ENCODE results near the gene NEURL2.
"Not testable (repeated sequence)": the region's sequence is repeated elsewhere in the genome, so short reads cannot be mapped to it uniquely, and the experiment has no call there.

NEURL2 gene

DNA sequence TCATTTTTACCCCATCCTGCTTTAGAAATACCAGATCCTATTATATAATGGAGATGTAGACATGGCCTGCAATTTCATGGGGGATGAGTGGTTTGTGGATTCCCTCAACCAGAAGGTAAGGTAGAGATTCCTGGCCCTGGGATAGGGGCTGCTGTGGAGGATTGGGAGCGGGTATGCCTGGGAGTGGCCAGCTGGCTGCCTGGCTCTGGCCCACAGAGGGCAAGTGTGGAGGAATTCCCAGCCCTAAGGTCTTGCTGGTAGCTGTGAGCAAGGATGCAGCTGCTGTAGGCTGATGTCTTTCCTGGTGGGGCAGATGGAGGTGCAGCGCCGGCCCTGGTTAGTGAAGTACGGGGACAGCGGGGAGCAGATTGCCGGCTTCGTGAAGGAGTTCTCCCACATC lies 6.7 kb upstream of the NEURL2 start:
- no peak for DNase-seq

GRCh38 chr20:45897289-45897688 lies 6.3 kb upstream of the NEURL2 start:
- DNase-seq = no peak

DNA sequence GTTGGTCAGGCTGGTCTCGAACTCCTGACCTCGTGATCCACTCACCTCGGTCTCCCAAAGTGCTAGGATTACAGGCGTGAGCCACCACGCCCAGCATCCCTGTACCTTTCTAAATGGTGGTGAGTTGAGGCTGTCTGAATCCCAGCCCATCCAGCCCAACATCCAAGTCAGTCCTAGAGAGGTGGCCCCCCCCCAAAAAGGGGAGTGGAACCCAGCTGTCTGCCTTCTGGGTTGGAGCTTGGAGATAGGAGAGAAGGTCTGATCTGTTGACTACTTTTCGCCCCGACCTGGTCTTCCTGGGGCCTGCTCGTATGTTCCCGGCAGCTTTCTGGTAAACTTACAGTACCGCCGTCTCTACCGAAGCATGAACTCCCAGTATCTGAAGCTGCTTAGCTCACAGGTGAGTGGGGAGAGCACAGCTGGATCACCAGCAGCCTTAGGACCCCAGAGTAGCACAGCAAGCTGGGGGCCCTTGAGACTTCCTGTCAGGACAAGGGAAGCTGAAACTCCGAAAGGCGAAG lies 5.7 kb upstream of the NEURL2 start:
- no peak for DNase-seq

GRCh38 chr20:45894797-45895196 lies 3.8 kb upstream of the NEURL2 start:
- DNase-seq = no peak

DNA sequence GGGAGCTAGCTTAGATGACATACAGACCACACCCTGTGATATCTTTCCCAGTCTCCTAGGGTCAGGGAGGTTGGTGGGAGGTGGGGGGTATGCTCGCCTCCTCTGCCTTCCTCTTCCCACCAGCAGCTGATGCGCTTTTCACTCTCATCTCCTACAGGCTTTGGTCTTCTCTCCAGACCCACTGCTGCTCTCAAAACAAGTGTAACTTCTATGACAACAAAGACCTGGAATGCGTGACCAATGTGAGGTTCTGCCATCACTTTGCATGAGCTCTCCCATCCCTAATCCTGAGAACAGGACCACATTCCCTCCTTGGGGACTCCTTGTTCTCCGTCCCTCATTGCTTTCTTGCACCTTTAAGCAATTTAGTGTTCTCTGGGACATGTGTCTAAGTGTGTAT lies 2.8 kb upstream of the NEURL2 start:
- DNase-seq = no peak

DNA sequence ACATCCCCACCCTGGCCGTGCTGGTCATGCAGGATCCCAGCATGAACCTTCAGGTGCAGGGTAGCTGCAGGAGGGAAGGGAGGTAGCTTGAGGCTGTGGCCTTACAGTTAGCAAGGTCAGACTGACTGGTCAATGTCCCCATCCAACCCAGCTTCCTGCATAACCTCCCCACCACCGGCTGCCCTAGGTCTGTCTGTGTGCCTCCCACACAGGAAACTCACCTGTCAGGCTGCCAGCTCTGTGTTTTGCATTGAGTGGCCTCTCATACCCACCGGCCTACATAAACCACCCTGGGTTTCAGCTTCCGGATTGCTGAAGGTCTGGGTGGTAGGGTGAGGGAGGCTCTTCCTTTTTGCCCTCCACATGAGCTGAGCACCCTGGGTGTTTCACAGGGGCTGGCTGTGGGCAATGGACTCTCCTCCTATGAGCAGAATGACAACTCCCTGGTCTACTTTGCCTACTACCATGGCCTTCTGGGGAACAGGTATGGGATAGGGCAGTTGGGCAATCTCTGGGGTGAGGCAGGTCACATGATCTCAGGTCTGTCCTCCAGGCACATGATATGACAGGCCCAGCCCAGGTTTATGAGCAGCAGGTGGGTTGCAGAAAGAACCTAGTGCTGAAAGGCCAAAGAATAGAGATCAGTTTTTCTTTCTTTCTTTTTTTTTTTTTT lies 2.0 kb upstream of the NEURL2 start:
- DNase-seq = no peak

- no peak for DNase-seq
These were observed 1.2 kb upstream of the NEURL2 start for GRCh38 chr20:45892049-45892825.

DNA sequence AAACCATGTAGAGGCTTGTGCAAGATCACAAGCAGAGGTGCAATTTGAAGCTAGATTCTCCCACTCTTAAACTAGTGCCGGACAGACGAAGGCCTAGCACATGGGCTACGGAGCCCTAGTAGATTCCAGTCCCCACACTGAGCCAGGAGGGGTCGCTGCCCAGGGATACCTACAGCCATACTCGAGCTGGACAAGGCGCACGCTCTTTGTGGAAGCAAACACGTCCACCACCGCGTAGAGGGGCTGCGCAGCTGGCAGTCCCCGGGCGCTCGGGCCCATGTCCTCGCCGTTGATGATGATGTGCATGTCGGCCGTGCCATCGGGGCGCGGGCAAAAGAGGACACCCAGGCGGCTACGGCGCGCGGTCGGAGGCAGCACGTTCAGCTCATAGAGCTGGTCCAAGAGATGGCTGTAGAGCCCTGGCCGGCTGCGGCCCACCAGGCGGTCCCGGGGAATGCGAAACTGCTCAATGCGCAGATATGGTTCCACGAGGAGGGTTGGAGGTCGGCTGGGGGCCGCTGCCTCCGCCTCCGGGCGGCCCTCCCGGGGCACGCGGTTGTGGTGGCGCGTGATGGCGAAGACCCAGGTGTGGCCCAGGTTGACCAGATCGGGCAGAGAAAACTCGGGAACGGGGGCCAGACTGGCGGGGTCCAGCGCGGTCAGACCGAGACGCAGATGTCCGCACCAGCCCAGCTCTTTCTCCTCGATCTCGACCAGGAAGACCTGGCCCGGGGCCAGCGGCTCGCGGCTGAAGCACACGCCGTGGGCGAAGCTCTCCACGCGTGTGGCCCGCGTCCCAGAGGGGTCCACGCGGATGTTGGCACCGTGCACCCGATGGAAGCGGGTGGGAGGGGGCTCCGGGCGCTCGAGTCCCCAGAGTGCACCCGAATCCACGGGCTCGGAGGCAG lies 677 bp downstream of the NEURL2 start:
- peak; percentile 46 for DNase-seq

GRCh38 chr20:45888681-45889080 lies 2.3 kb downstream of the NEURL2 start:
- DNase-seq = no peak

- DNase-seq = no peak
These were observed 3.7 kb downstream of the NEURL2 start, which contains the start of gene SPATA25 for GRCh38 chr20:45887346-45887715. Gene SPATA25 (minus strand): TSS chr20:45887622. CDS start chr20:45887590, 32 bp downstream.

- DNase-seq = no peak
These were observed 4.2 kb downstream of the NEURL2 start for GRCh38 chr20:45886590-45887345.

DNA sequence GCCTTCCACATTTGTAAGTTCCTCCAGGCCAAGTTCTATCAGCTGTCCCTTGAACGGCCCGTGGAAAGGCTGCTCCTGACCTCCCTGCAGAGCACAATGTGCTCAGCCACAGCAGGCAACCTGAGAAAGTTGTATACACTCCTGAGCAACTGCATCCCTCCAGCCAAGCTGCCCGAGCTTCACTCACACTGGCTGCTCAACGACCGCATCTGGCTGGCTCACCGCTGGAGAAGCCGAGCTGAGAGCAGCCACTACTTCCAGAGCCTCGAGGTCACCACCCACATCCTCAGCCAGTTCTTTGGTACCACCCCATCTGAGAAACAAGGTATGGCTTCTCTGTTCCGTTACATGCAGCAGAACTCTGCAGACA lies 7.9 kb downstream of the NEURL2 start:
- no peak for DNase-seq

DNA sequence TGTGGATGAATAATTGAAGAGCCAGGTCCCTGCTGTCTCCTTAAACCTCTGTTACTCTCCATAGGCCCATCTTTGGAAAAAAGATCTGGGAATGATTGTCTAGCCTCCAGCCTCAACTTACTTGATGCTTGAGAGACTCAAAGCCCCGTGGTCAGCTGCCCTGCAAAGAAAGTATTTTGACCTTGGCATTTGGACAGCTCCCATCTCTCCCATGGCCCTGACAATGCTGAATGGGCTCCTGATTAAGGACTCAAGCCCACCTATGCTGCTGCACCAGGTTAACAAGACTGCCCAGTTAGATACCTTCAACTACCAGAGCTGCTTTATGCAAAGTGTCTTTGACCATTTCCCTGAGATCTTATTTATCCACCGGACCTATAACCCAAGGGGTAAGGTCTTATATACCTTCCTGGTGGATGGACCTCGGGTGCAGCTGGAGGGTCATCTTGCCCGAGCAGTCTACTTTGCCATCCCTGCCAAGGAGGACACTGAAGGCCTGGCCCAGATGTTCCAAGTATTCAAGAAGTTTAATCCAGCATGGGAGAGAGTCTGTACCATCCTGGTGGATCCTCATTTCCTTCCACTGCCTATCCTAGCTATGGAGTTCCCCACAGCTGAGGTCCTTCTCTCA lies 8.4 kb downstream of the NEURL2 start:
- DNase-seq = no peak

GRCh38 chr20:45880988-45881788 lies 9.8 kb downstream of the NEURL2 start, which contains the start of gene ZSWIM1:
Gene ZSWIM1 (plus strand): TSS chr20:45881227. CDS start chr20:45882593, 1,366 bp downstream.
- peak; percentile 91 for DNase-seq

- no peak for DNase-seq
These were observed 12.8 kb downstream of the NEURL2 start for GRCh38 chr20:45878076-45878761.

DNA sequence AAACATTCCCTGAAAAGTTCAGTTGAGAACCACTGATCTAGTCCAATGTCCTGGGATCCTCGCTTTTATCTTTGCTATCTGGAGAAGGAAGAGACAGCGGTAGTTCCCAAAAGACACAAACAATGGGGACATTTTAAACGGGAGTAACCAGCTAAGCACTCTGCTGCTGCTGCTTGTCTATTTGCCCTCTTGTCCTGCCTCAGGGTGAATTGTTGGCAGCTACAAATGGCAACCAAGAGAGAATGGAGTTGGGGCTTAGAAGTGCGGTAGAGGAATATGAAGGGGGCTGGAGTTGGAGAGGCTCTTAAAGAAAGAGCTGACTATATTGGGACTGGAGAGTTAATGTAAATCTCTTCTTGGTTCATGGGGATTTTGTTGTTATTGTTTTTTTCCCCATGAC lies 16.4 kb downstream of the NEURL2 start:
- DNase-seq = no peak

- not testable (repeated sequence) for DNase-seq
These were observed 16.9 kb downstream of the NEURL2 start for GRCh38 chr20:45874104-45874481.

- DNase-seq = no peak
These were observed 17.5 kb downstream of the NEURL2 start for GRCh38 chr20:45873409-45874103.

DNA sequence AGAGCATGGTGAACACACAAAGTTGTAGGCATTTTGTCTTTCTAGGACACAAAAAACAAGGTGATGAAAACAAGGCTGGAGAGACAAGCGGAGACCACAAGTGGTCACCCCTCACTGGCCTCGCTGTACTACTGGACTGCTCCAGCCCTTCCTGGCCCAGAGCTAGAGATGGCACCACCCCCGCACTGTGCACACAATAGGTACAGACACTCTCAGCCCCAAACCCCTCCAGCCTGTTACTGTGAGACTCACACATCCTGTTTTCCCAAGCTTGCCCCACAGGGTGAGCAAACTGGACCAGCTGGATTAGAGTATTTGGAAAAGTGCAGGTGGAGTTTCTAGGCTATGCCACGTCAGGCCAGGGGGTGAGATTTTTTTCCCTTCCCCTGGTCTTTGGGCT lies 18.4 kb downstream of the NEURL2 start:
- DNase-seq = peak; percentile 7

DNA sequence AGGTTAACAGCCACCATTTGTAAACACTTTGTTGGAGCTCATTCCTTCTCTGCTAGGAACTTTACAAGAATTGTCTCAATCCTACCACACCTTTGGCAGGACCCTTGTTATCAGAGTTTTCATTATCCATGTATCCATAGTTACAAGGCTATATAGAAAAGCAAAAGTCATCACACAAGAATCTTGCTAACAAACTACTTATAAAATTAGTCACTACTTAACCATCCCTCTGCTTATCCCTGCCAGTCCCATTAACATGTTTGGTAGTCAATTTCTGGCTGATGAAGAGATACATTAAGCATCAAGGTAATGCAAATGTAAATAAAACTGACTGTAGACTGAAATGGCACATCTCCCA lies 23.2 kb downstream of the NEURL2 start:
- no peak for DNase-seq
